Lower lobe of right lung (tissue), 1 donor: ENCODE results near the gene NAT16. TPM values are rescaled to one million over a fixed set of nuclear protein-coding genes. Genes with fewer than 3 reads are reported as not detected.

Experiments used
- microRNA-seq: library from miRNA; unstranded; fragments of <30 nt; microRNA quantifications from one replicate; pipeline ENCODE4 v1.2.0, GENCODE V29; 2020; ENCODE audit warnings: borderline number of aligned reads
- total RNA-seq: library from RNA; stranded (reverse); fragmentation: NEBNext Ultra II Directional; extraction: Animal tissue kit (Norgen Biotek cat#: 25700); gene quantifications from one replicate; pipeline ENCODE4 v1.2.1, GENCODE V29; 2021
- donor health status: DM: no; HTN: yes; CAD: no; lungs with severe emphysema.

NAT16 gene
- total RNA-seq, 1 donor from 2014 or later = not detected

Small RNA genes within 50 kb of the gene (microRNA-seq; reads per million reads assigned to microRNA genes)
- not detected for gene MIR4653

Other genes with a start within 250 kb of the NAT16 start
- gene MUC3A, start 230.8 kb downstream of the NAT16 start, total RNA-seq = 1.7 TPM
- gene MUC12, start 210.7 kb downstream of the NAT16 start, total RNA-seq = 1.2 TPM
- gene MUC17, start 160.2 kb downstream of the NAT16 start, total RNA-seq = not detected
- 61.9 TPM for gene TRIM56, start 94.8 kb downstream of the NAT16 start, total RNA-seq
- 15.4 TPM for gene SERPINE1, start 53.2 kb downstream of the NAT16 start, total RNA-seq
- 28.4 TPM for gene AP1S1, start 25.8 kb downstream of the NAT16 start, total RNA-seq
- 0.15 TPM for gene VGF, start 14.7 kb downstream of the NAT16 start, total RNA-seq
- not detected for gene MOGAT3, start 20.7 kb upstream of the NAT16 start, total RNA-seq
- gene PLOD3, start 37.3 kb upstream of the NAT16 start, total RNA-seq = 87.9 TPM
- gene ZNHIT1, start 37.9 kb upstream of the NAT16 start, total RNA-seq = 55.4 TPM
- gene CLDN15, start 57.5 kb upstream of the NAT16 start, total RNA-seq = 11.1 TPM
- 133 TPM for gene FIS1, start 64.8 kb upstream of the NAT16 start, total RNA-seq
- gene IFT22, start 141.5 kb upstream of the NAT16 start, total RNA-seq = 19.4 TPM
- gene COL26A1, start 182.6 kb upstream of the NAT16 start, total RNA-seq = 0.24 TPM